Stimulated activated naive CD8-positive, alpha-beta T cell treated with anti-CD3 and anti-CD28 coated beads, Interleukin-15, Interleukin-2, amounts not matched to agents 100 U/mL and 50 U/mL, for 24 hours (primary cell): ENCODE data around the gene ORM1.
"Not testable (repeated sequence)": the region's sequence is repeated elsewhere in the genome, so short reads cannot be mapped to it uniquely, and the experiment has no call there.

ENCODE experiments used
- ATAC-seq: fragments of 150-1000 bp; cut with Tn5 transposase; one replicate; pipeline ENCODE4 v1.10.0; 2021
- DNase-seq: peaks from one replicate; pipeline ENCODE4 v3.0.0; 2021

The ORM1 gene

GRCh38 chr9:114304416-114305188, 18.3 kb upstream of the ORM1 start:
- ATAC-seq (no peak), DNase-seq (no peak)

- ATAC-seq (no peak), DNase-seq (no peak)
Measured at GRCh38 chr9:114307899-114308267, 15.0 kb upstream of the ORM1 start.

GRCh38 chr9:114308361-114308950, 14.4 kb upstream of the ORM1 start:
- DNase-seq, result no peak
- ATAC-seq, result no peak

DNA sequence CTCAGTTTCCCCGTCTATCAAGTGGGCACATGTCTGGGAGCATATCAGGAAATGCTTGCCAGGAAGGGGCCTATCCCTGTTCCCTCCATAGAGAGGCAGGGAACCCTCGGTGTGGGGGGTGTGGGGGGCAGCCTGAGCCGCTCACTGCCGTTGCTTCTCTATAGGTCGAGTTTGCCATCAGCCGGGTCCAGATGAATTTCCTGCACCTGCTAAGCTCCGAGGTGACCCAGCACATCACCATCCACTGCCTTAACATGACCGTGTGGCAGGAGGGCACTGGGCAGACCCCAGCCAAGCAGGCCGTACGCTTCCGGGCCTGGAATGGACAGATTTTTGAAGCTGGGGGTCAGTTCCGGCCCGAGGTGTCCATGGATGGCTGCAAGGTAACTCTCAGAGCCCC, 13.8 kb upstream of the ORM1 start:
- no peak for DNase-seq
- ATAC-seq, result no peak

- no peak for ATAC-seq
- no peak for DNase-seq
Measured at GRCh38 chr9:114310471-114311450, 12.1 kb upstream of the ORM1 start.

GRCh38 chr9:114311571-114312512, 11.1 kb upstream of the ORM1 start:
- ATAC-seq, result no peak
- DNase-seq, result no peak

- no peak for DNase-seq
- ATAC-seq, result no peak
Measured at GRCh38 chr9:114312513-114312875, 10.4 kb upstream of the ORM1 start.

- no peak for DNase-seq
- no peak for ATAC-seq
Measured at GRCh38 chr9:114313186-114313585, 9.7 kb upstream of the ORM1 start.

GRCh38 chr9:114314256-114314867, 8.5 kb upstream of the ORM1 start:
- ATAC-seq, result no peak

DNA sequence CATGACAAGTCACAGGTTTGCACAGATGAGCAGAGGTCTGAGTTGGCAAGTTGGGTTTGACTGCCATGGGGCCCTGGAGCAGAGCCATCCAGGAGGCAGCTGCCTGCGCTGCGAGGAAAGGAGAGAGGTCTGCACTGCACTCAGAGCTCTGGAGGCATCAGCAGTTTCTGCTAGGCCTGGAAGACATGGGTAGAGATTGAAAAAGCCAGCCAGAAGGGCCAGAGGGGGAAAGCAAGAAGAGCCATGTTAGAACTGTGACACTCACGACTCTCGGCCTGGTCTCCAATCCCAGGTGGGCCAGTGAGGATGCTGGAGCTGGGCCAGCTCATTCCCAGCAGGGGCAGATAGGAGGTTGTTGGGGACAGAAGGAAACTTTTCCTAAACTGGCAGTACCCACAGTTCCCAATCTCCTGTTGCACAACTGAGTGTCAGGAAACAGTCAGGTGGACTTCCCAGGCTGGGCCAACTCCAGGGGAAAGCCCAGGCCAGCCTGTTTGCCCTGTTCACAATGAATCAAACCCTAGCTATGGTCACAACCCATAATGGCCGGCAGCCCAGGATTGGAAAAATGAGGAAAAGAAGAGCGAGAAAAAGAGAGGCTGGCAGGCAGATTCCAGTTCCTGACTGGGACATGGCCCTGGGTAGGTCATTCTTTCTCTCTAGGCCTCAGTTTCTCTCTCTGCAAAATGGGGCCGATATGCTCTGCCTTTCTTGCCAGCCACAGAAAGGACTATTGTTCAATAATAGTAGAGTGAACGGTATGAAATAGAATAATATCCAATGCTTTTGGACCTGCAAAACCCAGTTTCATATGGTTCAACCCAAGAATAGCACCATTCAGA, 7.8 kb upstream of the ORM1 start:
- DNase-seq (no peak), ATAC-seq (no peak)

More at GRCh38 chr9:114314256-114314867, 8.5 kb upstream of the ORM1 start:
- DNase-seq, result no peak

DNA sequence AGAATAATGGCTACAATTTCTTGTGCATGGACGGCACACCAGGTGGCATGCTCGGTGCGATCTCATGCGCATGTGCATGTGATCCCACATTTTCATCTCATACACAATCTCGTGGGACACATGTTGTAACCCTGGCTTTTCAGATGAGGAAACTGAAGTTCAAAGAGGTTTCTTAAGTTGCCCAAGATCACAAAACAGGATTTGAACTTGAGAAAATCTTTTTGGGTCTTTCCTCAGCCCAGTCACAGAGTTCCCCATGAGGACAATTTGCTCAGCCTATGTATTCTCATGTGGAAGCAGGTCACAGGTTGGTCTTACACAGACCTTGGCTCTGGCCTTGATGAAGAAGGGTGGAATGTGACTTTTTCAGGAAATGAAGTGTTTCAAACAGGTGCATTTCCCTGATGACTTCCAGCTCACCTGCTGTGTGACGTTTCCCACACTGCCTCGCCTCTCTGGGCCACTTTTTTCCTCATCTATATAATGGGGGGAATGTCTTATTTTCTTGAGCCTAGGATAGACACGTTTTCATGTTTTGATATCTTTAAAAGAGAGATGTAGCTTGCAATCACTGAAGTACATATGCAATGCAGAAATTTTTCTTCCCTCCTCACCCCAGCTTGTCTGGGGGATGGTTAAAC, 7.1 kb upstream of the ORM1 start:
- no peak for ATAC-seq
- no peak for DNase-seq

DNA sequence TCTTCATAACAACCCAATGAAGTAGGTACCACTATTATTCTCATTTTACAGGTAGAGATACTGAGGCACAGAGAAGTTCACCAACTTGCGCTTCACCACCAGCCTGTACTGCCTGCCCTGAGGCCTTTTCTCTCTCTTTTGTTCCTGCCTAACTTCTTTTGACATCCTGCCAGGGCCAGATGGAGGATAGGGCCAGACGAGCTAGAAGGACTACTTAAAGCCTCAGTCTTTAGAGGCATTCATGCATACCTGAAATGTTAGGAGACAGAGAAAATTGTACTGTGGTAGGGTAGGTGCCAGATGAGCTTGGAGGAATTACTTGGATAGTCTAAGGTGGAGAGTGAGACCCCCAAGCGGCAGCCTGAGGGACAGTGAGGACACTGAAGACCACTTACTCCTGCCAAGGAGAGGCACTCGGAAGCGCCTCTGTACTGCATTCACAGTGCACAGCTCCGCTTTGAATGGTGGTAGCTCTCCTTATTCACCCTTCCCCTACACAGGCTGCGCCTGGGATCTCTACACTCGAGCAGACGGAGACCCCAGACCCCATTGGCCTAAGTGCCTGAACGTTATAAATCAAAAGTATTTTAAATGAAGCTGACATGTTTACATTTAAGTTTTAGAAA, 6.2 kb upstream of the ORM1 start:
- DNase-seq (no peak), ATAC-seq (no peak)

- DNase-seq (no peak), ATAC-seq (no peak)
Measured at GRCh38 chr9:114317665-114318357, 5.1 kb upstream of the ORM1 start.

GRCh38 chr9:114318416-114318815, 4.5 kb upstream of the ORM1 start:
- no peak for DNase-seq
- ATAC-seq, result no peak

GRCh38 chr9:114319147-114319546, 3.8 kb upstream of the ORM1 start:
- ATAC-seq, result no peak
- DNase-seq, result no peak

DNA sequence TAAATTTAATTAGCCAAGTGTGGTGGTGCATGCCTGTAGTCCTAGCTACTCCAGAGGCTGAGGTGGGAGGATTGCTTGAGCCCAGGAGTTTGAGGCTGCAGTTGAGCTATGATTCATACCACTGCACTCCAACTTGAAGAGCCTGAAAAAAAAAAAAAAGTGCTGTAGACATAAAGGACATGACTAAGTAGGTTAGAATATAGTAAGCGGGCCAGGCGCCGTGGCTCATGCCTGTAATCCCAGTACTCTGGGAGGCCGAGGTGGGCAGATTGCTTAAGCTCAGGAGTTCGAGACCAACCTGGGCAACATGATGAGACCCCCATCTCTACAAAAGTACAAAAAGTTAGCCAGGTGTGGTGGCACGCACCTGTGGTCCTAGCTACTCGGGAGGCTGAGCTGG, 2.2 kb upstream of the ORM1 start:
- not testable (repeated sequence) for DNase-seq, ATAC-seq

GRCh38 chr9:114321759-114322158, 1.1 kb upstream of the ORM1 start:
- ATAC-seq (peak; percentile 39), DNase-seq (no peak)

- not testable (repeated sequence) for DNase-seq
Measured at GRCh38 chr9:114322160-114322818, 609 bp upstream of the ORM1 start.

More at GRCh38 chr9:114322160-114322818, 609 bp upstream of the ORM1 start:
- not testable (repeated sequence) for ATAC-seq
